K562 (cell line): ENCODE data around the gene PPIP5K2. TPM values are rescaled to one million over a fixed set of nuclear protein-coding genes. Genes with fewer than 3 reads are reported as not detected.
A peak's percentile ranks its signal among the peaks of the same experiment; 100 is the strongest.

ENCODE experiments used
- ATAC-seq: fragments of 200-7000 bp; cut with Tn5 transposase; 3 replicates; pipeline ENCODE4 v1.9.1; 2020; ENCODE audit warnings: moderate library complexity
- BruUV-seq: library from RNA; stranded (reverse); fragments of 400-500 nt; replicated peaks from 2 replicates; lab custom pipeline; 2021; lab: Mats Ljungman, UMichigan
- CTCF ChIA-PET: fragments of 300-600 bp; formaldehyde crosslinking; extraction: SDS; loops from one replicate; lab custom pipeline; 2021; ENCODE audit warnings: low intra/inter-chr PET ratio; lab: Yijun Ruan, JAX
- POLR2A ChIA-PET: fragments of 300-600, 350-650 bp; sonication (Branson Sonifier 250); formaldehyde crosslinking; extraction: SDS; loops from one replicate; lab custom pipeline; 2021; ENCODE audit warnings: antibody characterized with exemption, inconsistent platforms; lab: Yijun Ruan, JAX
- DNase-seq, 4 experiments: peaks; one replicate each; pipeline versions ENCODE4 v3.0.0 to v3.0.0-alpha.2; 2011 to 2018; ENCODE audit warnings: low spot score in 3 of 4, mixed read lengths in 3 of 4; ENCODE audit errors: extremely low read depth in 1 of 4
- FAIRE-seq: peaks from 2 replicates; lab custom pipeline; 2011; peaks lifted over from hg19 to GRCh38; lab: Jason Lieb, UNC
- H2AFZ ChIP-seq: 2 replicates; pipeline ENCODE4 v1.6.0; 2011; ENCODE audit warnings: low read depth, low read length, control low read depth, inconsistent platforms
- H3K27ac ChIP-seq: fragments of 200-600 bp; 3 replicates; pipeline ENCODE4 v1.8.0; 2011; ENCODE audit warnings: low read depth, mild to moderate bottlenecking, control low read depth, inconsistent platforms, low read length, moderate library complexity, mixed read lengths; ENCODE audit errors: extremely low read depth
- H3K27me3 ChIP-seq, 2 experiments: fragments of 300-600 bp in 1 of 2; 2 replicates in 1 of 2; 3 replicates in 1 of 2; pipeline versions ENCODE4 v1.6.0 to v1.8.0; 2011; ENCODE audit warnings: inconsistent platforms in 2 of 2, low read length in 2 of 2, mild to moderate bottlenecking in 1 of 2, mixed read lengths in 1 of 2, moderate library complexity in 1 of 2; ENCODE audit not compliant: control insufficient read depth in 2 of 2, insufficient read depth in 2 of 2
- H3K36me3 ChIP-seq: fragments of 300-600 bp; 3 replicates; pipeline ENCODE4 v1.8.0; 2011; ENCODE audit warnings: mild to moderate bottlenecking, low read length, inconsistent platforms; ENCODE audit not compliant: control insufficient read depth, insufficient read depth
- H3K4me1 ChIP-seq, 2 experiments: fragments of 200-600 bp in 1 of 2; replicated peaks in 1 of 2; 2 replicates in 1 of 2; 3 replicates in 1 of 2; pipeline versions ENCODE4 v1.5.1 to v1.8.0; 2011; ENCODE audit warnings: inconsistent platforms in 2 of 2, low read length in 2 of 2, mild to moderate bottlenecking in 1 of 2, mixed read lengths in 1 of 2, moderate library complexity in 1 of 2; ENCODE audit not compliant: control insufficient read depth in 2 of 2, insufficient read depth in 2 of 2
- H3K4me2 ChIP-seq: 2 replicates; pipeline ENCODE4 v1.6.1; 2011; ENCODE audit warnings: low read length, control low read depth, inconsistent platforms, mixed read lengths; ENCODE audit not compliant: insufficient read depth
- H3K4me3 ChIP-seq: fragments of 200-600 bp; sonication (generic), shearing (Covaris generic); 2 replicates; pipeline ENCODE4 v1.5.1; 2016; ENCODE audit warnings: control low read depth, inconsistent platforms
- H3K79me2 ChIP-seq: fragments of 200-600 bp; 3 replicates; pipeline ENCODE4 v1.8.0; 2011; ENCODE audit warnings: low read length, inconsistent platforms; ENCODE audit not compliant: control insufficient read depth, insufficient read depth
- H3K9ac ChIP-seq, 2 experiments: 2 replicates each; pipeline versions ENCODE4 v1.6.0 to v1.6.1; 2011; ENCODE audit warnings: low read depth in 2 of 2, low read length in 2 of 2, control low read depth in 1 of 2, inconsistent platforms in 1 of 2, mild to moderate bottlenecking in 1 of 2, mixed read lengths in 1 of 2; ENCODE audit not compliant: insufficient read depth in 1 of 2
- H3K9me1 ChIP-seq: one replicate; pipeline ENCODE4 v1.6.0; 2011; ENCODE audit warnings: inconsistent platforms, mild to moderate bottlenecking, low read length, moderate library complexity; ENCODE audit not compliant: control insufficient read depth, insufficient read depth
- H3K9me3 ChIP-seq: replicated peaks from 2 replicates; pipeline ENCODE4 v1.5.1; 2011; ENCODE audit warnings: low read depth, low read length, inconsistent platforms; ENCODE audit not compliant: control insufficient read depth, insufficient read depth
- H4K20me1 ChIP-seq: replicated peaks from 2 replicates; pipeline ENCODE4 v1.6.1; 2011; ENCODE audit warnings: low read length, inconsistent platforms, mixed read lengths; ENCODE audit not compliant: control insufficient read depth, insufficient read depth
- ARID2 ChIP-seq: fragments of 450-650 bp; IDR thresholded peaks from 2 replicates; pipeline ENCODE4 v1.6.1; 2017; ENCODE audit warnings: antibody characterized with exemption, mild to moderate bottlenecking
- CCNT2 ChIP-seq: IDR thresholded peaks from 2 replicates; pipeline ENCODE4 v1.6.1; 2011; ENCODE audit warnings: borderline replicate concordance, low read depth, mild to moderate bottlenecking, moderate library complexity, mixed read lengths, low read length; ENCODE audit not compliant: insufficient read length; ENCODE audit errors: extremely low read depth
- DACH1 ChIP-seq: fragments of 450-650 bp; IDR thresholded peaks from 2 replicates; pipeline ENCODE4 v1.6.1; 2018; ENCODE audit not compliant: partially characterized antibody
- MAZ ChIP-seq, 2 experiments: fragments of 450-650 bp in 1 of 2; sonication (generic) in 1 of 2; formaldehyde crosslinking; IDR thresholded peaks in 1 of 2; conservative IDR thresholded peaks in 1 of 2; 2 replicates each; pipeline versions ENCODE4 v1.4.0 to v1.5.0; 2020; ENCODE audit warnings: mild to moderate bottlenecking in 1 of 2, missing genetic modification reagents in 1 of 2
- POLR2B ChIP-seq: fragments of 450-650 bp; IDR thresholded peaks from 2 replicates; pipeline ENCODE4 v1.6.1; 2018; ENCODE audit warnings: low read depth; ENCODE audit not compliant: partially characterized antibody
- RAD21 ChIP-seq, 2 experiments: fragments of 250-450 bp in 1 of 2; fragments of 450-650 bp in 1 of 2; sonication (Bioruptor Pico) in 1 of 2; formaldehyde crosslinking in 1 of 2; IDR thresholded peaks in 1 of 2; conservative IDR thresholded peaks in 1 of 2; 2 replicates each; pipeline versions ENCODE4 v1.4.0 to v1.8.0; 2020 to 2022; ENCODE audit warnings: mild to moderate bottlenecking in 2 of 2, moderate library complexity in 1 of 2
- WGBS: fragments of 100-300 bp; shearing (Covaris generic); methylation state at CpG from one replicate; pipeline ENCODE4 v1.1.6; 2016; ENCODE audit warnings: low coverage, mixed read lengths; ENCODE audit not compliant: insufficient coverage; ENCODE audit errors: missing lambda C conversion rate; 5-methylcytosine and 5-hydroxymethylcytosine counted together
- in situ Hi-C: fragments of 300-500 bp; cut with MboI; formaldehyde crosslinking; loops from 4 replicates; pipeline ENCODE4 v1.15.0; 2018; ENCODE audit warnings: inconsistent platforms, mixed read lengths
- intact Hi-C: fragments of 100-400 bp; cut with micrococcal nuclease; formaldehyde crosslinking; loops from 2 replicates; pipeline ENCODE4 v1.14.2; 2022
- polyA plus RNA-seq, 8 experiments: library from polyadenylated mRNA; depleted of rRNA in 4 of 8; stranded (reverse) in 5 of 8; unstranded in 3 of 8; fragments of >200 nt; fragmentation: Nextera tagmentation in 2 of 8; fragmentation: Illumina TruSeq in 1 of 8; extraction: Ambion mirVana in 2 of 8; extraction: Trizol in 1 of 8; gene quantifications; 2 replicates each; pipeline versions ENCODE4 v1.2.1 to v1.2.3, GENCODE V29; 2011 to 2014; ENCODE audit warnings: inconsistent platforms in 1 of 8, missing spikeins in 1 of 8
- total RNA-seq, 7 experiments: library from RNA; depleted of rRNA in 6 of 7; stranded (reverse); fragments of >200 nt in 6 of 7; fragmentation: Illumina TruSeq in 2 of 7; extraction: Trizol in 2 of 7; gene quantifications; 2 replicates each; pipeline versions ENCODE4 v1.2.1 to v1.2.3, GENCODE V29; 2011 to 2021; ENCODE audit warnings: low replicate concordance in 1 of 7
- TF ChIP-seq, protein P1 (sequence below), 2 experiments: fragments of 450-650 bp; formaldehyde crosslinking in 1 of 2; IDR thresholded peaks; 2 replicates each; pipeline versions ENCODE4 v1.4.0 to v1.6.1; 2014 to 2020; ENCODE audit warnings: mild to moderate bottlenecking in 2 of 2, borderline replicate concordance in 1 of 2, low read depth in 1 of 2
- TF ChIP-seq, protein P2 (sequence below): fragments of 450-650 bp; formaldehyde crosslinking; IDR thresholded peaks from 2 replicates; pipeline ENCODE4 v1.4.0; 2020; ENCODE audit warnings: mild to moderate bottlenecking, moderate library complexity

PPIP5K2 gene
- total and polyA plus RNA-seq, 9 of the 15 experiments (the other 6 are each of a cell fraction or from before 2014, with no cell fraction given) = 39.4 to 150 (median 99.1) TPM

DNA sequence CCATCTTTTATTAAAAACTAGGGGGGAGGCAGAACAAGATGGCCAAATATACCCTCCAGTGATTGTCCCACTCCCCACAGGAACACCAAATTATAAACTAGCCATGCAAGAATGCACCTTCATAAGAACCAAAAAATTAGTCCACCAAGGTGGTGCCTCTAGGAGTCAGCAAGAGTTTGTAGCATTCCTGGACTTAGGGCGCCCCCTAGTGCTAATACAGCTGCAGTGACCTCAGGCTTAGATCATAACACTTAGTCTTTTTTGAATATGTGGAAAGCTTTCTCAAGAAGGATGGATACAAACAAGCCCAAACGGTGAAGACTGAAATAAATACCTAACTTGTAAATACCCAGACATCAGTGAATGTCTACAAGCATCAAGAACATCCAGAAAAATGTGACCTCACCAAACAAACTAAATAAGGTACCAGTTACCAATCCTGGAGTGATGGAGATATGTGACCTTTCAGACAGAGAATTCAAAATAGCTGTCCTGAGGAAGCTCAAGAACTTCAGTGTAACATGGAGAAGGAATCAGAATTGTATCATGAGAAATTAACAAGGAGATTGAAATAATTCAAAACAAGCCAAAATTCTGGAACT lies 19.3 kb downstream of the PPIP5K2 start:
- ATAC-seq = peak; percentile 99
- Histone ChIP-seq H3K79me2 (0 out of 3 replicates have a peak, but pooled peaks cover 3% of the 10 kb centered on the region), H3K27ac (no peak overlapping the region), H2AFZ (no peak overlapping the region), H3K36me3 (peaks cover 50% of the 10 kb centered on the region), H4K20me1 (no peaks in the 10 kb centered on the region), H3K9ac (no peak overlapping the region), H3K4me2 (no peak overlapping the region), H3K4me1 (no peaks in the 10 kb centered on the region), H3K9me3 (0 out of 2 replicates have a peak, but pooled peaks cover 2% of the 10 kb centered on the region), H3K9me1 (no peaks in the 10 kb centered on the region), H3K27me3 (no peaks in the 10 kb centered on the region), H3K4me3 (no peak overlapping the region)
- CTCF ChIA-PET = interaction anchor here (0.6 to 2.2 kb wide), 4 partner anchors 359 to 603 kb away, joined by 3 to 10 read pairs (median 6); no protein-coding TSS in a partner anchor
- peak; percentile 67 to 84 (median 71) for DNase-seq
- in situ Hi-C loops = no loop called here
- no TSS peak for BruUV-seq
- POLR2A ChIA-PET = no interaction called here
- intact Hi-C loops = loop anchor here (1.0 to 5.0 kb wide), 7 partner anchors 71 to 602 kb away; no protein-coding TSS in a partner anchor
- peak; percentile 91 for FAIRE-seq
- WGBS = 0% methylated on average over 2 of the region's 2 CpGs
- TF ChIP-seq RAD21 (CRISPR knock-in tag; conservative IDR thresholded peaks at IDR 0.05 in 1 of 2, IDR thresholded peaks at IDR 0.05 in 1 of 2) (peak; percentile 80 to 90), MAZ (CRISPR knock-in tag; conservative IDR thresholded peaks at IDR 0.05 in 1 of 2, IDR thresholded peaks at IDR 0.05 in 1 of 2) (0 out of 4 replicates have a peak, but pooled peaks of 1 of the 2 experiments have one; percentile 18), ARID2 (peak; percentile 30; the same call in 1 of the 2 replicates), DACH1 (peak; percentile 27), POLR2B (no peak), CCNT2 (no peak)
- TF ChIP-seq, protein P1, sequence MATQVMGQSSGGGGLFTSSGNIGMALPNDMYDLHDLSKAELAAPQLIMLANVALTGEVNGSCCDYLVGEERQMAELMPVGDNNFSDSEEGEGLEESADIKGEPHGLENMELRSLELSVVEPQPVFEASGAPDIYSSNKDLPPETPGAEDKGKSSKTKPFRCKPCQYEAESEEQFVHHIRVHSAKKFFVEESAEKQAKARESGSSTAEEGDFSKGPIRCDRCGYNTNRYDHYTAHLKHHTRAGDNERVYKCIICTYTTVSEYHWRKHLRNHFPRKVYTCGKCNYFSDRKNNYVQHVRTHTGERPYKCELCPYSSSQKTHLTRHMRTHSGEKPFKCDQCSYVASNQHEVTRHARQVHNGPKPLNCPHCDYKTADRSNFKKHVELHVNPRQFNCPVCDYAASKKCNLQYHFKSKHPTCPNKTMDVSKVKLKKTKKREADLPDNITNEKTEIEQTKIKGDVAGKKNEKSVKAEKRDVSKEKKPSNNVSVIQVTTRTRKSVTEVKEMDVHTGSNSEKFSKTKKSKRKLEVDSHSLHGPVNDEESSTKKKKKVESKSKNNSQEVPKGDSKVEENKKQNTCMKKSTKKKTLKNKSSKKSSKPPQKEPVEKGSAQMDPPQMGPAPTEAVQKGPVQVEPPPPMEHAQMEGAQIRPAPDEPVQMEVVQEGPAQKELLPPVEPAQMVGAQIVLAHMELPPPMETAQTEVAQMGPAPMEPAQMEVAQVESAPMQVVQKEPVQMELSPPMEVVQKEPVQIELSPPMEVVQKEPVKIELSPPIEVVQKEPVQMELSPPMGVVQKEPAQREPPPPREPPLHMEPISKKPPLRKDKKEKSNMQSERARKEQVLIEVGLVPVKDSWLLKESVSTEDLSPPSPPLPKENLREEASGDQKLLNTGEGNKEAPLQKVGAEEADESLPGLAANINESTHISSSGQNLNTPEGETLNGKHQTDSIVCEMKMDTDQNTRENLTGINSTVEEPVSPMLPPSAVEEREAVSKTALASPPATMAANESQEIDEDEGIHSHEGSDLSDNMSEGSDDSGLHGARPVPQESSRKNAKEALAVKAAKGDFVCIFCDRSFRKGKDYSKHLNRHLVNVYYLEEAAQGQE (IDR thresholded peaks at IDR 0.05; ENCODE audit: borderline replicate concordance) = peak; percentile 75
- TF ChIP-seq, protein P1 (CRISPR knock-in tag; IDR thresholded peaks at IDR 0.05; ENCODE audit: low read depth) = no peak
- TF ChIP-seq, protein P2, sequence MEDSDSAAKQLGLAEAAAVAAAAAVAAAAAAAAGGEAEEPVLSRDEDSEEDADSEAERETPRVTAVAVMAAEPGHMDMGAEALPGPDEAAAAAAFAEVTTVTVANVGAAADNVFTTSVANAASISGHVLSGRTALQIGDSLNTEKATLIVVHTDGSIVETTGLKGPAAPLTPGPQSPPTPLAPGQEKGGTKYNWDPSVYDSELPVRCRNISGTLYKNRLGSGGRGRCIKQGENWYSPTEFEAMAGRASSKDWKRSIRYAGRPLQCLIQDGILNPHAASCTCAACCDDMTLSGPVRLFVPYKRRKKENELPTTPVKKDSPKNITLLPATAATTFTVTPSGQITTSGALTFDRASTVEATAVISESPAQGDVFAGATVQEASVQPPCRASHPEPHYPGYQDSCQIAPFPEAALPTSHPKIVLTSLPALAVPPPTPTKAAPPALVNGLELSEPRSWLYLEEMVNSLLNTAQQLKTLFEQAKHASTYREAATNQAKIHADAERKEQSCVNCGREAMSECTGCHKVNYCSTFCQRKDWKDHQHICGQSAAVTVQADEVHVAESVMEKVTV (CRISPR knock-in tag) = peak; percentile 65
